ENCODE results near the gene PHGDH.

The PHGDH gene

GRCh38 chr1:119790451-119791198 lies 78.9 kb downstream of the PHGDH start:
- DNase-seq (ENCODE audit: low spot score): no peak

- no peak for DNase-seq (ENCODE audit: low spot score)
Observed at GRCh38 chr1:119791377-119791776, 79.6 kb downstream of the PHGDH start.

Measured in globus pallidus (tissue), 1 donor.